LNCAP (cell line): ENCODE results near the gene CNNM4.
A peak's percentile ranks its signal among the peaks of the same experiment; 100 is the strongest.

Experiments
- CTCF ChIP-seq: fragments of 450-650 bp; IDR thresholded peaks from 2 replicates; pipeline ENCODE4 v1.5.1; 2017; ENCODE audit warnings: mild to moderate bottlenecking

The CNNM4 gene

GRCh38 chr2:96856776-96857666, 96.3 kb downstream of the CNNM4 start:
- no peak for TF ChIP-seq CTCF

- peak; percentile 86 for TF ChIP-seq CTCF
Measured at GRCh38 chr2:96857667-96858372, 97.1 kb downstream of the CNNM4 start, which contains the start of gene ANKRD39. TSS of gene ANKRD39 (minus strand) at chr2:96858016. CDS start at chr2:96857987, 29 bp downstream.

GRCh38 chr2:96859099-96859649, 98.5 kb downstream of the CNNM4 start:
- TF ChIP-seq CTCF = no peak

GRCh38 chr2:96859681-96860064, 99.0 kb downstream of the CNNM4 start:
- TF ChIP-seq CTCF = no peak

- no peak for TF ChIP-seq CTCF
Measured at GRCh38 chr2:96860065-96861029, 99.6 kb downstream of the CNNM4 start.

GRCh38 chr2:96861074-96861473, 100.4 kb downstream of the CNNM4 start:
- TF ChIP-seq CTCF = no peak
